Measurements from ENCODE around the gene INTS6. TPM values are rescaled to one million over a fixed set of nuclear protein-coding genes. Genes with fewer than 3 reads are reported as not detected.

Gene INTS6
- polyA plus RNA-seq, 3 donors: 9.6 to 19.8 (median 13.0) TPM

GRCh38 chr13:51363625-51364024, 89.2 kb downstream of the INTS6 start:
- H3K27ac ChIP-seq (ENCODE audit: low read depth, low read length): no peak overlapping the region

DNA sequence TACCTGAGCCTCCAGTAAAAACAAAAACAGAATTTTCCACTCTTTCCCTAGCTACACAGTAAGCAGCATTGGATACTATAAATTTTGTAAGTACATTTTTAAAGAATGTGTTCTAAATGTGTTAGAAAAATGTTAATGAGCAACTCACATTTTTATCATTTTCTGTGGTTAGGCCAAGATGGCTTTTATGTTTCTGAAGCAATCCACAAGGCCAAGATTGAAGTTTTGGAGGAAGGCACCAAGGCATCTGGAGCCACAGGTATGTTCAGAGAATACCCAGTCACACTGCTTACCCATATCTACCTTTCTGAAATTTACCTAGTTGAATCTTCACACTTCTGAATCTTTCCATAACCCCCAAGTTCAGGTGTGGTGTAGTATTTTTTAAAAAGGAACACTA, 91.7 kb downstream of the INTS6 start:
- H3K27ac ChIP-seq (ENCODE audit: low read depth, low read length): no peak overlapping the region

GRCh38 chr13:51360489-51360888, 92.3 kb downstream of the INTS6 start:
- no peak overlapping the region for H3K27ac ChIP-seq (ENCODE audit: low read depth, low read length)
- WGBS, 3 donors: 80 to 95% (median 91%) methylated on average over 1 of the region's 1 CpG

GRCh38 chr13:51359352-51359751, 93.5 kb downstream of the INTS6 start:
- H3K27ac ChIP-seq (ENCODE audit: low read depth, low read length): no peak overlapping the region
- 94 to 98% (median 94%) methylated on average over 1 of the region's 1 CpG for WGBS, 3 donors

GRCh38 chr13:51357928-51358595, 94.8 kb downstream of the INTS6 start:
- no peak overlapping the region for H3K27ac ChIP-seq (ENCODE audit: low read depth, low read length)
- 71 to 86% (median 81%) methylated on average over 5 of the region's 5 CpGs for WGBS, 3 donors

DNA sequence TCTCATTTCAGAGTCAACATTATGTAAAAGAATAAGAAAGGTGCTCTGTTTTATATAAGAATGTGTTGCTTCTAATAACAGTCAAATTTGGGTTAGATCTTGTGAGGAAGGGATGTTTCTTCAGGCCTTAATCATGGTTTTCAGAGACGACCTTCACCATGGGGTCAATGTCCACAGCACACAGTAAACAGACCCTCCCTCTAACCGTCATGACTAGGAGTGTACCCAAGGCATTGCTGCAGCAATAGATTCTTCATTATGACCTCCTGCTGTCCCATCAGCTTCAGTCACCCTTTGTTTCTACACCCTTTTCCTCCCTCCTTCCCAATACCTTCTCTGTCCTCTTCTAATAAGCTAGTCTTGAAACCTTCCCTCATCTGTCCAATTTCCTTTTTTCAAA, 97.6 kb downstream of the INTS6 start:
- no peak overlapping the region for H3K27ac ChIP-seq (ENCODE audit: low read depth, low read length)
- WGBS, 3 donors: 28 to 84% (median 73%) methylated on average over 2 of the region's 2 CpGs

DNA sequence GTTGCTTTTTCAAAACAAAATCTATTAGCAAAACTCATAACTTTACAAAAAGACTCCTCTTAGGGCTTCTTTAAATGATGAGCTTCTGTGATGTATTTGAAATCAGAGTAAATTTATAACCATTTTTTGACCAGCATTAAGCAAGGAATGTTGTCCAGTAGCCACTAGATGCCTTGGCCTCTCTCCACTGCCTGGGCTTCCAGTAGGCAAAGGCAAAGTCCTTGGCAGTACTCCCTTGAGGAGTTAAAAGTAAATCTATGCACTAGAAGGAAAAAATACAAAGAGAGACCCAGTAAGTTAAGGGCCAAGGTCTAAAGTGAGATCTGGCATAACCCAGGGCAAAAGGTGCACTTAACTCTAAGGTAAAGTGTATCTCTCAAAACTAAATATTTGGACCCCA, 103.8 kb downstream of the INTS6 start:
- no peak overlapping the region for H3K27ac ChIP-seq (ENCODE audit: low read depth, low read length)

GRCh38 chr13:51348069-51348967, 104.5 kb downstream of the INTS6 start:
- no peak overlapping the region for H3K27ac ChIP-seq (ENCODE audit: low read depth, low read length)
- WGBS, 3 donors: 70 to 74% (median 72%) methylated on average over 10 of the region's 10 CpGs

- no peak overlapping the region for H3K27ac ChIP-seq (ENCODE audit: low read depth, low read length)
- WGBS, 3 donors: 90 to 93% (median 92%) methylated on average over 9 of the region's 9 CpGs
Measured at GRCh38 chr13:51347099-51347498, 105.7 kb downstream of the INTS6 start.

GRCh38 chr13:51346397-51346796, 106.4 kb downstream of the INTS6 start:
- 92 to 94% (median 93%) methylated on average over 2 of the region's 2 CpGs for WGBS, 3 donors
- no peak overlapping the region for H3K27ac ChIP-seq (ENCODE audit: low read depth, low read length)

- no peak overlapping the region for H3K27ac ChIP-seq (ENCODE audit: low read depth, low read length)
- WGBS, 3 donors: 59 to 67% (median 64%) methylated on average over 5 of the region's 5 CpGs
Measured at GRCh38 chr13:51343475-51343874, 109.4 kb downstream of the INTS6 start.

DNA sequence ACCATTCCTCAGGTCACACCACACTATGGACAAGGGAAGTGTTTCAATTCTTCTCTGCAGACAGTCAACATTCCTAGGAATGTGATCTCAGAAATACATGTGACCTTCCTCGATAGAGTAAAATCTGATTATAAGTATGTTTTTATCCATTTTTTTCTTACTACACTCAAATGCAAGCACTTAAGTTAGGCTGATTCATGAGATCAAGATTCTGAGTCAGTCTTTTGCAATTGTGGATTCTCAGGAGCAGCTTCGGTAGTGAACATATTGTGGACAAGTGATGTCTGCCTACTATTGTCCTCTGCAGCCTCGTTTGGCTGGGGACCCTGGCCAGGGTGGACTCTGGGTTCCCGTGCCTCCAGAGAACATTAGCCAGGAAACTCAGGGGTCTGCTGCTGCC, 110.1 kb downstream of the INTS6 start:
- H3K27ac ChIP-seq (ENCODE audit: low read depth, low read length): no peak overlapping the region
- WGBS, 3 donors: 70 to 78% (median 70%) methylated on average over 4 of the region's 4 CpGs

DNA sequence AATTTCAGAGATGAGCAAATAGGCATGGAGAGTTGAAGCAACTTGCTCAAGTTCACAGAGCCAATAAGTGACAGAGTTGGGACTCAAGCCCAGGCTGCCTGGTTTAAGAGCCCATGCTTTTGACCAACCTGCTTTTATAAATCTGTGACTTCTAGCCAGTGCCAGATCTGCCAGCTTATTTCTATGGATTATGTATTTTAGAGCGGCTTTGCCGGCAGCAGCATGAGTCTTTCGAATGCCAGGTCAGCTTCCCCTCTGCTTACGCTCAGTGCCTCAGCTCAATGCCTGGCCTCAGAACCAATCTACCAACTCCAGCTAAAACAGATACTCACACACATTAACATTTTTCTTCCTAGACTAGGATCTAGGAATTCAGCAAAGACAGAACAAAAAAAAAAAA, 111.0 kb downstream of the INTS6 start:
- H3K27ac ChIP-seq (ENCODE audit: low read depth, low read length): no peak overlapping the region
- WGBS, 3 donors: 98 to 100% (median 98%) methylated on average over 4 of the region's 4 CpGs

- 78 to 81% (median 80%) methylated on average over 2 of the region's 2 CpGs for WGBS, 3 donors
- no peak overlapping the region for H3K27ac ChIP-seq (ENCODE audit: low read depth, low read length)
Measured at GRCh38 chr13:51341232-51341631, 111.6 kb downstream of the INTS6 start.

GRCh38 chr13:51339952-51340732, 112.7 kb downstream of the INTS6 start:
- WGBS, 3 donors: 75 to 77% (median 77%) methylated on average over 4 of the region's 4 CpGs
- H3K27ac ChIP-seq (ENCODE audit: low read depth, low read length): no peak overlapping the region

- H3K27ac ChIP-seq (ENCODE audit: low read depth, low read length): no peak within 1 kb of the TSS
- WGBS, 3 donors: 61 to 85% (median 76%) methylated on average over 11 of the region's 11 CpGs
Measured at GRCh38 chr13:51339354-51339753, 113.5 kb downstream of the INTS6 start, which contains the start of gene SERPINE3. Gene SERPINE3, plus strand, starts transcription at chr13:51339691. Its CDS starts 1,401 bp downstream, at chr13:51341092.

DNA sequence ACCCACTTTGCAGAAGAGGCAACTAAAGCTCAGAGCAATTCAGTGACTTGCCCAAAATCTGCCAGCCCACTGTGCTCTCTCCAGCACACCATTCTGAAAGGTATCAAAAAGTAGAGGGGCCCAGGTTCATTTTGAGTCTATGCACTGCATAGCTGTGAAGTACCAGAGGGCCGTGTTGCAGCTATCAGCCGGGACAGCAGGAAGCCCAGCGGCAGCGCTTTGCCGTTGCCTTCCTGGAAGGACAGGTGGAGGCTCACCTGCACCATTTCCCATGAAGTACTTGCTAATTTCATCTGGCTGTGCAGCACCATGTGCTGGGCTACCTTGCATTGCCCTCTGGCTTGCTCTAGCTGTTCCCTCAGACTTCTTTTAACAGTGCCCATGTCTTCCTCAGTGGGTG, 116.1 kb downstream of the INTS6 start:
- H3K27ac ChIP-seq (ENCODE audit: low read depth, low read length): no peak overlapping the region
- 42 to 86% (median 83%) methylated on average over 5 of the region's 5 CpGs for WGBS, 3 donors

DNA sequence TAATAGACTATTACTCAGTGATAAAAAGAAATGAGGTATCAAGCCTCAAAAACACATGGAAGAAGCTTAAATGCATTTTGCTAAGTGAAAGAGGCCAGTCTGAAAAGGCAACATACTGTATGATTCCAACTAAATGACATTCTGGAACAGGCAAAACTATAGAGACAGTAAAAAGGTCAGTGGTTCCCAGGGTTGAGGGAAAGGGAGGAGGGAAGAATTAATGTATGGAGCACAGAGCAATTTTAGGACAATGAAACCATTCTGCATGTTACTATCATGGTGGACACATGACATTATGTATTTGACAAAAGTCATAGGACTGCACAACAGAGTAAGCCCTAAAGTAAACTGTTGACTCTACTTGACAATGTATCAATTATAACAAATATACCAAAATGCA, 119.0 kb downstream of the INTS6 start:
- no peak overlapping the region for H3K27ac ChIP-seq (ENCODE audit: low read depth, low read length)

DNA sequence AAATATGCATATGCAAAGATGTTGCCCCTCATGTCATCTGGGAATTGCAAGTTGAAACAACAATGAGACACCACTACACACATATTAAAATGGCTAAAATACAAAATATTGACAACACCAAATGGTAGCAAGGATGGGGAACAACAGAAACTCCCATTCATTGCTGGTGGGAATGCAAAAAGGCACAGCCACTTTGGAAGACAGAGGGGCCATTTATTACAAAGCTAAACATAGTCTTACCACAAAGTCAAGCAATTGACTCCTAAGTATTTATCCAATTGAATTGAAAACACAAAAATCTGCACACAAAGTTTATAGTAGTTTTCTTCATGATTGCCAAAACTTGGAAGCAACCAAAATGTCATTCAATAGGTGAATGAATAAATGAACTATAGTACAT, 119.4 kb downstream of the INTS6 start:
- H3K27ac ChIP-seq (ENCODE audit: low read depth, low read length): no peak overlapping the region

Data from adipose tissue (tissue), 3 donors.